Sigmoid colon (tissue), 7 donors: Measurements from ENCODE around the gene HLA-DQB2. TPM values are rescaled to one million over a fixed set of nuclear protein-coding genes. Genes with fewer than 3 reads are reported as not detected.

Experiments
- DNase-seq: peaks from one replicate; pipeline ENCODE4 v3.0.0-alpha.2; 2019
- H3K27ac ChIP-seq, 4 donors: fragments of 200-600 bp; sonication (generic); one replicate each; pipeline ENCODE4 v1.5.1; 2016 to 2019; ENCODE audit warnings: mild to moderate bottlenecking in 1 of 4
- H3K27me3 ChIP-seq, 3 donors: fragments of 200-600 bp; sonication (generic); one replicate each; pipeline ENCODE4 v1.5.1; 2019; ENCODE audit warnings: mild to moderate bottlenecking in 1 of 3
- H3K36me3 ChIP-seq, 4 donors: fragments of 200-600 bp; sonication (generic); one replicate each; pipeline ENCODE4 v1.5.1; 2016 to 2019
- H3K4me1 ChIP-seq, 4 donors: fragments of 200-600 bp; sonication (generic); one replicate each; pipeline ENCODE4 v1.5.1; 2017 to 2019
- H3K4me3 ChIP-seq, 4 donors: fragments of 200-600 bp; sonication (generic); one replicate each; pipeline ENCODE4 v1.5.1; 2017 to 2019; ENCODE audit warnings: mild to moderate bottlenecking in 2 of 4, moderate library complexity in 1 of 4
- H3K9me3 ChIP-seq, 4 donors: fragments of 200-600 bp in 3 of 4; sonication (generic) in 3 of 4; one replicate each; pipeline versions ENCODE4 v1.5.1 to v1.6.1; 2013 to 2019
- EP300 ChIP-seq, 4 donors: sonication (generic); formaldehyde crosslinking; IDR thresholded peaks; one replicate each; pipeline ENCODE4 v1.6.1; 2017; ENCODE audit warnings: antibody characterized with exemption in 4 of 4
- POLR2A ChIP-seq, 2 donors: fragments of 450-650 bp; IDR thresholded peaks; one replicate each; pipeline ENCODE4 v1.6.1; 2016; ENCODE audit warnings: antibody characterized with exemption in 2 of 2, mild to moderate bottlenecking in 2 of 2, moderate library complexity in 2 of 2
- POLR2AphosphoS5 ChIP-seq, 4 donors: sonication (generic); formaldehyde crosslinking; IDR thresholded peaks; one replicate each; pipeline ENCODE4 v1.6.1; 2017; ENCODE audit warnings: antibody characterized with exemption in 4 of 4
- WGBS, 2 donors: extraction: QIAGEN DNeasy Blood & Tissue Kit; methylation state at CpG; one replicate each; pipeline ENCODE4 v1.1.7; 2013; 5-methylcytosine and 5-hydroxymethylcytosine counted together
- intact Hi-C: fragments of 100-400 bp; cut with DNase I; formaldehyde crosslinking; loops from one replicate; pipeline ENCODE4 v1.15.1; 2023
- polyA plus RNA-seq, 3 donors: library from polyadenylated mRNA; stranded (reverse); fragments of 200-250 nt; gene quantifications; one replicate each; pipeline ENCODE4 v1.2.3, GENCODE V29; 2013
- total RNA-seq, 4 donors: library from RNA; depleted of rRNA; stranded (reverse); fragments of >200 nt; gene quantifications; one replicate each; pipeline ENCODE4 v1.1.0, GENCODE V29; 2016
- TF ChIP-seq, protein P1 (sequence below), 4 experiments: fragments of 450-650 bp in 3 of 4; fragments of 200-600 bp in 1 of 4; IDR thresholded peaks; one replicate each; pipeline ENCODE4 v1.5.1; 2016 to 2019; ENCODE audit warnings: antibody characterized with exemption in 4 of 4, mild to moderate bottlenecking in 3 of 4, moderate library complexity in 2 of 4
- donor health status: healthy with polysubstance abuse.
- donor health status: Bipolar disorder and iron deficiency.
- donor health status: healthy.

Gene HLA-DQB2
- total and polyA plus RNA-seq, 7 donors: 0.41 to 1.1 (median 0.69) TPM; not detected in 2

DNA sequence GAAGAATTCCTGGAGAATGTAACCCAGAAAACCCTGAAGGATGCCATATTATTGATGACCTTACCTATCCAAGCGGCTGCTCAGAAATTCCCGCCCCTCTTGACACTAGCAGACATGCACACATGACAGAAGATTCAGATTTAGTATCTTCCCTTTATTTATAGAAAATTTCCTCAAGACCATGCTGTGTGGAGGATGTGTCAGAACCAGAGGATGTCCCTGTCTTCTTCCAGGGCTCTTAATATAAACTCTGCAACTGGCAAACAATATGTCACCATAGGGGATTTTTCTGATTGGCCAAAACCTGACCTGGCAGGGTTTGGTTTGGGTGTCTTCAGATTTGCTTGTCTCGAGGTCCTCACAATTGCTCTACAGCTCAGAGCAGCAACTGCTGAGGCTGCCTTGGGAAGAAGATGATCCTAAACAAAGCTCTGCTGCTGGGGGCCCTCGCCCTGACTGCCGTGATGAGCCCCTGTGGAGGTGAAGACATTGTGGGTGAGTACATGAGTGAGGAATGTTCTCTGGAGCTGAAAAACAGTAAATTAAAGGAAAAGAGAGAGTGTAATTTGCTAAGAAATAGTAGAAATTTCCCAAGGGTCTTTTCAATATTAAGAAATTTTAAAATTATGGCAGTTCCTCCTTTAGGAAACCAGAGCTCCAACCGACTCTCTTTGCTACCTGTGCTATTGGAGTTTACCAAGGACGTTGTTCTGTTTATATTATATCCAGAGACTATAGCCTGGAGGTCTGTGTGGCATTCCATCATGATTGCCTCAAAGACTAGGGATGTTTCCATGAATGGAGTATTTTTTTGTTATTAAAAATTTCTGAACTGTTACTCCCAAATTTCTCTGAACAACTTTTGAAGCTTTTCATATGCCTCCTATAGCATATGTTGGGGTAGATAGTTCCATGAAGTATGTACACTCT is 22.0 kb downstream of the HLA-DQB2 start, which contains the start of gene HLA-DQA2:
TSS of gene HLA-DQA2 (plus strand) at position 361 of the 930 bp plus-strand sequence. CDS start at position 414, 53 bp downstream.
- Histone ChIP-seq H3K27ac (no peak within 1 kb of the TSS), H3K9me3 (no peaks in the 10 kb centered on the region), H3K4me3 (no peak within 1 kb of the TSS), H3K36me3 (no peaks in the 10 kb centered on the region), H3K27me3 (no peaks in the 10 kb centered on the region), H3K4me1 (no peaks in the 10 kb centered on the region)
- WGBS, 2 donors: 73 to 76% methylated on average over 7 of the region's 7 CpGs
- intact Hi-C loops: no loop called here
- DNase-seq: no peak
- TF ChIP-seq POLR2AphosphoS5 (IDR thresholded peaks at IDR 0.05): no peak
- no peak for TF ChIP-seq EP300 (IDR thresholded peaks at IDR 0.05)
- no peak for TF ChIP-seq POLR2A (IDR thresholded peaks at IDR 0.05)
- TF ChIP-seq, protein P1, sequence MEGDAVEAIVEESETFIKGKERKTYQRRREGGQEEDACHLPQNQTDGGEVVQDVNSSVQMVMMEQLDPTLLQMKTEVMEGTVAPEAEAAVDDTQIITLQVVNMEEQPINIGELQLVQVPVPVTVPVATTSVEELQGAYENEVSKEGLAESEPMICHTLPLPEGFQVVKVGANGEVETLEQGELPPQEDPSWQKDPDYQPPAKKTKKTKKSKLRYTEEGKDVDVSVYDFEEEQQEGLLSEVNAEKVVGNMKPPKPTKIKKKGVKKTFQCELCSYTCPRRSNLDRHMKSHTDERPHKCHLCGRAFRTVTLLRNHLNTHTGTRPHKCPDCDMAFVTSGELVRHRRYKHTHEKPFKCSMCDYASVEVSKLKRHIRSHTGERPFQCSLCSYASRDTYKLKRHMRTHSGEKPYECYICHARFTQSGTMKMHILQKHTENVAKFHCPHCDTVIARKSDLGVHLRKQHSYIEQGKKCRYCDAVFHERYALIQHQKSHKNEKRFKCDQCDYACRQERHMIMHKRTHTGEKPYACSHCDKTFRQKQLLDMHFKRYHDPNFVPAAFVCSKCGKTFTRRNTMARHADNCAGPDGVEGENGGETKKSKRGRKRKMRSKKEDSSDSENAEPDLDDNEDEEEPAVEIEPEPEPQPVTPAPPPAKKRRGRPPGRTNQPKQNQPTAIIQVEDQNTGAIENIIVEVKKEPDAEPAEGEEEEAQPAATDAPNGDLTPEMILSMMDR (IDR thresholded peaks at IDR 0.05): no peak

DNA sequence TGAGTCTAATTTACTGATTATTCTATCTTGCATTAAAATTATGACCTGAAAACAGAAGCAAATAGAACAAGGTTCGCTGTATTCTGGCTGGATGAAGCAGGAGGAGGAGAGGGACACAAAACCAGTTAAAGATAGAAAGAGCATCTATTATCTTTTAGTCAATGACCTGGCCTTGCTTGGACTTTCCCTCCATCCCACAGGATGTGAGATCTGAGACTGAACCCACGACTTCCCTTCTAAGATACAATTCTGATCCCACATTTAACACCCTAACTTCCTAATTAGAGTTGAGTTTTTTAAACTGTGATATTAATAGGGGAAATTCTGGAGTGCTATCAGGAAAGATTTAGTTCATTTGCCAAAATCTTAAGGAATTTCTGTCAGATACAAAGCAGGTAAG is 25.2 kb downstream of the HLA-DQB2 start:
- intact Hi-C loops: no loop called here
- Histone ChIP-seq H3K9me3 (no peaks in the 10 kb centered on the region), H3K4me1 (no peaks in the 10 kb centered on the region), H3K4me3 (no peak overlapping the region), H3K27ac (no peak overlapping the region), H3K27me3 (no peaks in the 10 kb centered on the region), H3K36me3 (no peaks in the 10 kb centered on the region)
- TF ChIP-seq POLR2A (IDR thresholded peaks at IDR 0.05) (no peak), POLR2AphosphoS5 (IDR thresholded peaks at IDR 0.05) (no peak)
- TF ChIP-seq, protein P1 (IDR thresholded peaks at IDR 0.05): no peak
- WGBS, 2 donors: 44 to 57% methylated on average over 2 of the region's 2 CpGs
- no peak for DNase-seq

DNA sequence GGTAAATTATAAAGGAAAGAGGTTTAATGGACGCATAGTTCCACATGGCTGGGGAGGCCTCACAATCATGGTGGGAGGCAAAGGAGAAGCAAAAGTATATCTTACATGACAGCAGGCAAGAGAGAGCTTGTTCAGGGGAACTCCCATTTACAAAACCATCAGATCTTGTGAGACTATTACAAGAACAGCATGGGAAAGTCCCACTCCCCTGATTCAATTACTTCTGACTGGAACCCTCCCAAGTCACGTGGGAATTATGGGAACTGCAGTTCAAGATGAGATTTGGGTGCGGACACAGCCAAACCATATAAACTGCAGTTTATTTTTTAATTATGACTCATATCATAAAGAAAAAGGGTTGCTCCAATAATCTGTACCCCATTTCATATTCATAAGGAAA is 44.5 kb downstream of the HLA-DQB2 start:
- Histone ChIP-seq H3K9me3 (no peaks in the 10 kb centered on the region), H3K27me3 (peaks cover 0 to 2% (median 0%) of the 10 kb centered on the region in 3 donors), H3K4me3 (no peak overlapping the region), H3K27ac (no peak overlapping the region), H3K4me1 (no peaks in the 10 kb centered on the region), H3K36me3 (no peaks in the 10 kb centered on the region)
- DNase-seq: no peak
- intact Hi-C loops: no loop called here
- TF ChIP-seq POLR2AphosphoS5 (IDR thresholded peaks at IDR 0.05): no peak
- TF ChIP-seq, protein P1 (IDR thresholded peaks at IDR 0.05): no peak
- no peak for TF ChIP-seq POLR2A (IDR thresholded peaks at IDR 0.05)
- 38 to 63% methylated on average over 3 of the region's 3 CpGs for WGBS, 2 donors

DNA sequence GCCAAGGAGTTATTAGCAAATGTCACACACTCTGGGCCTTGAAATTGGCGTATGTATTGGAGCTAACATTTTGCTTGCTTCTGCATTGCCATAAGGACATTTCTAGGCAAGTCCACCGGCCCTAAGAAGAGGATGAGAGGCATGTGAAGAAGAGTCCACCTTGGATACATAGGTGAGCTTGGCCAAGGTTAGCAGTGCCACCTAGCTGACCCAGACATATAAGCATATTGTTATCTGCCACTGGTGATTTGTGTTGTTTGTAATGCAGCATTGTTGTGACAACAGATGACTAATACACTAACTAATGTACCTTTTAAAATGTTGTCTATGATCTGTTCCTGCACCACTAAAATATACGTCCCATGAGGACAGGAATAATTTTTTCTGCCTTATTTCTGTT is 46.9 kb downstream of the HLA-DQB2 start:
- DNase-seq: no peak
- 92 to 94% methylated on average over 3 of the region's 3 CpGs for WGBS, 2 donors
- TF ChIP-seq POLR2A (IDR thresholded peaks at IDR 0.05) (no peak), EP300 (IDR thresholded peaks at IDR 0.05) (no peak), POLR2AphosphoS5 (IDR thresholded peaks at IDR 0.05) (no peak)
- TF ChIP-seq, protein P1 (IDR thresholded peaks at IDR 0.05): no peak
- no peak overlapping the region for H3K4me3 ChIP-seq
- H3K27me3 ChIP-seq: peaks cover 0 to 2% (median 0%) of the 10 kb centered on the region in 3 donors
- H3K4me1 ChIP-seq: no peaks in the 10 kb centered on the region
- H3K27ac ChIP-seq: no peak overlapping the region
- no peaks in the 10 kb centered on the region for H3K9me3 ChIP-seq
- intact Hi-C loops: no loop called here
- H3K36me3 ChIP-seq: no peaks in the 10 kb centered on the region
